ENCODE measurements around the gene CSNK1E.

CSNK1E gene

DNA sequence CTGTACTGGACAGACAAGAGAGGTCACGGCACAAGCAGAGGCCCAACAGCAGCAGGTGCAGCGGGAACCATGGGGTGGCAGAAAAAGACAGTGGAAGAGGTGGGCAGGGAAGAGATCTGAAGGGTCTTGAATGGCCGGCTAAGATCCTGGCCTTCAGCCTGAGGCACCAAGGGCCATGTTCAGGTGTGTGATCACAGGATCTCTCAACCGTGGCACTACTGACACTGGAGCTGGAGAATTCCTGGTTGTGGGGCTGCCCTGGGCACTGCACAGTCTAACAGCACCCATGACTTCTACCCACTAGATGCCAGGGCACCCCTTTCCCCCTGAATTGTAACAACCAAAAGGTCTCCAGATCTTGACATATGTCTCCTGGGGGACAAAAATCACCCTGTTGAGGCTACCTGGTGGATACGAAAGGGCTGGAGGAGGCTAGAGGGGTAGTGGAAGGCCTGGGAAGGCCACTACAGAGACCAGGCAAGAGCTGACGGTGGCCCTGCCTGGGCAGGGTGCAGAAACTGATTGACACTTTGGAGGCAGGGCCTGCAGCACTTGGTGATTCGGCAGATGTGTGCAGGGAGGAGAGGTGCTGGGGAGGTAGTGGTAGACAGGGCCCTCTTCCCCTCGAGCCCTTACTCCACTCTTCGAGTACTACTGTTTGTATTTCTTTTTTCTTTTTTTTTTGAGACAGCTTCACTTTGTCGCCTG lies 8.3 kb downstream of the CSNK1E start:
- TF ChIP-seq, protein P1, sequence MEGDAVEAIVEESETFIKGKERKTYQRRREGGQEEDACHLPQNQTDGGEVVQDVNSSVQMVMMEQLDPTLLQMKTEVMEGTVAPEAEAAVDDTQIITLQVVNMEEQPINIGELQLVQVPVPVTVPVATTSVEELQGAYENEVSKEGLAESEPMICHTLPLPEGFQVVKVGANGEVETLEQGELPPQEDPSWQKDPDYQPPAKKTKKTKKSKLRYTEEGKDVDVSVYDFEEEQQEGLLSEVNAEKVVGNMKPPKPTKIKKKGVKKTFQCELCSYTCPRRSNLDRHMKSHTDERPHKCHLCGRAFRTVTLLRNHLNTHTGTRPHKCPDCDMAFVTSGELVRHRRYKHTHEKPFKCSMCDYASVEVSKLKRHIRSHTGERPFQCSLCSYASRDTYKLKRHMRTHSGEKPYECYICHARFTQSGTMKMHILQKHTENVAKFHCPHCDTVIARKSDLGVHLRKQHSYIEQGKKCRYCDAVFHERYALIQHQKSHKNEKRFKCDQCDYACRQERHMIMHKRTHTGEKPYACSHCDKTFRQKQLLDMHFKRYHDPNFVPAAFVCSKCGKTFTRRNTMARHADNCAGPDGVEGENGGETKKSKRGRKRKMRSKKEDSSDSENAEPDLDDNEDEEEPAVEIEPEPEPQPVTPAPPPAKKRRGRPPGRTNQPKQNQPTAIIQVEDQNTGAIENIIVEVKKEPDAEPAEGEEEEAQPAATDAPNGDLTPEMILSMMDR (IDR thresholded peaks at IDR 0.05; ENCODE audit: low read depth, low read length), result no peak
- TF ChIP-seq MYC (IDR thresholded peaks at IDR 0.05; ENCODE audit: low read depth, low read length) (no peak), POLR2A (IDR thresholded peaks at IDR 0.05; ENCODE audit: extremely low read depth, insufficient read length) (no peak)
- TF ChIP-seq, protein P2, sequence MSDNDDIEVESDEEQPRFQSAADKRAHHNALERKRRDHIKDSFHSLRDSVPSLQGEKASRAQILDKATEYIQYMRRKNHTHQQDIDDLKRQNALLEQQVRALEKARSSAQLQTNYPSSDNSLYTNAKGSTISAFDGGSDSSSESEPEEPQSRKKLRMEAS (IDR thresholded peaks at IDR 0.05; ENCODE audit: low read depth, low read length), result no peak
- no peak for DNase-seq (ENCODE audit: low read depth)
- H3K4me3 ChIP-seq (ENCODE audit: low read depth, low read length), result no peak overlapping the region

- H3K4me3 ChIP-seq (ENCODE audit: low read depth, low read length), result no peak overlapping the region
- peak; percentile 59 for DNase-seq (ENCODE audit: low read depth)
- TF ChIP-seq, protein P2 (IDR thresholded peaks at IDR 0.05; ENCODE audit: low read depth, low read length), result no peak
- TF ChIP-seq, protein P1 (IDR thresholded peaks at IDR 0.05; ENCODE audit: low read depth, low read length), result no peak
- no peak for TF ChIP-seq POLR2A (IDR thresholded peaks at IDR 0.05; ENCODE audit: extremely low read depth, insufficient read length)
- TF ChIP-seq MYC (IDR thresholded peaks at IDR 0.05; ENCODE audit: low read depth, low read length), result no peak
These were observed 11.5 kb downstream of the CSNK1E start for GRCh38 chr22:38305471-38306448.

DNA sequence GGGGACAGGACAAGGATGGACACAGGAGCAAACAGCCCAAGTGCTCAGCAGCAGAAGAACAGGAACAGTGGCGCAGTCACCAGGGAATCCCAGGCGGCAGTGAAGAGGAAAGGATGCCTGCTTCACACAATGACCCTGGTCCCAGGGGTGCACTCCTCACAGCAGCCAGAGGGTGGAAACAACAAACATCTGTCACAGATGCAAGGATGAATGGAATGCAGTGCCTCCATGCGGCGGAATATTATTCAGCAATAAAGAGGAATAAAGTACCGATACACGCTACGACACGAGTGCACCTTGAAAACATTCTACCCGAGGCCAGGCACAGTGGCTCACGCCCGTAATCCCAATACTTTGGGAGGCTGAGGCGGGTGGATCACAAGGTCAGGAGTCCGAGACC lies 12.7 kb downstream of the CSNK1E start:
- TF ChIP-seq, protein P1 (IDR thresholded peaks at IDR 0.05; ENCODE audit: low read depth, low read length), result no peak
- TF ChIP-seq, protein P2 (IDR thresholded peaks at IDR 0.05; ENCODE audit: low read depth, low read length), result no peak
- TF ChIP-seq POLR2A (IDR thresholded peaks at IDR 0.05; ENCODE audit: extremely low read depth, insufficient read length) (no peak), MYC (IDR thresholded peaks at IDR 0.05; ENCODE audit: low read depth, low read length) (no peak)
- DNase-seq (ENCODE audit: low read depth), result no peak
- no peak overlapping the region for H3K4me3 ChIP-seq (ENCODE audit: low read depth, low read length)

DNA sequence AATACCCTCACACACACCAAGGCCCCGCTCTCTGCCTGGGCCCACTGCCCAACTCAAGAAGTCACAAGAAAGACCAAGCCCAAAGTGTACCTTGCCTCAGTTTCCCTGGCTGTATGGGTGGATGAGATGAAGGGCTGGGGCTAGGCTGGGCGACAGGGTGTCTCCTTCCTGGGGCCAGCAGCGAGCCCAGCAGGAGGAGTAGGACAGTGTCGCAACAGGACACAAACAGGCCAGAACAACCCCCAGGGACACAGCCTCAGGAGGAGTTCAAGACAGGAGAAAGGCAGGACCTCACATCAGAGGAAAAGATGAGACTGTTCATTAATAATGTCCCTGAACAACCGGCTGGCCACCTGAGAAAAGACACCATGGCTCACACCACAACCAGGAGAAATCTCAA lies 13.3 kb downstream of the CSNK1E start:
- TF ChIP-seq, protein P1 (IDR thresholded peaks at IDR 0.05; ENCODE audit: low read depth, low read length), result no peak
- TF ChIP-seq, protein P2 (IDR thresholded peaks at IDR 0.05; ENCODE audit: low read depth, low read length), result no peak
- TF ChIP-seq MYC (IDR thresholded peaks at IDR 0.05; ENCODE audit: low read depth, low read length) (no peak), POLR2A (IDR thresholded peaks at IDR 0.05; ENCODE audit: extremely low read depth, insufficient read length) (no peak)
- peak; percentile 50 for DNase-seq (ENCODE audit: low read depth)
- H3K4me3 ChIP-seq (ENCODE audit: low read depth, low read length), result no peak overlapping the region

- no peak for DNase-seq (ENCODE audit: low read depth)
- H3K4me3 ChIP-seq (ENCODE audit: low read depth, low read length), result no peak overlapping the region
- TF ChIP-seq POLR2A (IDR thresholded peaks at IDR 0.05; ENCODE audit: extremely low read depth, insufficient read length), result no peak
- TF ChIP-seq, protein P1 (IDR thresholded peaks at IDR 0.05; ENCODE audit: low read depth, low read length), result no peak
- TF ChIP-seq MYC (IDR thresholded peaks at IDR 0.05; ENCODE audit: low read depth, low read length), result no peak
- TF ChIP-seq, protein P2 (IDR thresholded peaks at IDR 0.05; ENCODE audit: low read depth, low read length), result no peak
These were observed 14.3 kb downstream of the CSNK1E start for GRCh38 chr22:38302906-38303305.
